Germinal center (tissue), 1 donor: ENCODE measurements around the gene ADAMTS2.

Source experiments
- DNase-seq: peaks from one replicate; pipeline ENCODE4 v3.0.0; 2012; ENCODE audit warnings: mixed read lengths, low spot score

The ADAMTS2 gene

DNA sequence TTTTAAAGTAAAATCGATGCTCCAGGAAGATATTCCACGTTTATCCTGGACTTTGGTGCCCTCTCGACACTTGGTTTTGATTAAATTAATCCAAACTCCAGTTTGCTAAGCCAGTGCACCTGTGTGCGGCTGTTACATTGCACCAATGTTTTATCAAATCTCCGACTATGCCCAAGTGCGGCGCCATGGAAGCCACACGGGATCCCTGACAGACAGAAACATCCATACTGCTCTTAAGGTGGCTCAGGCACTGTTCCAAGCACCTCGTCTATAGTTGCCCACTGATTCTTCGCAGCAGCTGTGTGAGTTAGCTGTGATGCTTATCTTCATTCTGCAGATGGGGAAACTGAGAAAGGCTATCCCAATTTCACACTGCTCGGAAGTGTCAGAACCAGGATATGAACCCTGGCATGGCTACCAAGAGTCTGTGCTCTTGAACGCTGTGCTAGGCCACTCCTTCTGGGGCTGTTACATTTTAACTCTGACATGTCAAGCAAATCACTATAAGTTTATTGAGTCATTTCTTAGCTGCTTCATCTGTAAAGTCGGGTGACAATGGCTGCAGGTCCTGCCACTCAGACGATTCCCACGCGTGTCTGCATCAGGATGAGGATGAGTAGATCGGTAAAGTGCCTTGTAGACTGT lies 113.0 kb downstream of the ADAMTS2 start:
- no peak for DNase-seq

DNA sequence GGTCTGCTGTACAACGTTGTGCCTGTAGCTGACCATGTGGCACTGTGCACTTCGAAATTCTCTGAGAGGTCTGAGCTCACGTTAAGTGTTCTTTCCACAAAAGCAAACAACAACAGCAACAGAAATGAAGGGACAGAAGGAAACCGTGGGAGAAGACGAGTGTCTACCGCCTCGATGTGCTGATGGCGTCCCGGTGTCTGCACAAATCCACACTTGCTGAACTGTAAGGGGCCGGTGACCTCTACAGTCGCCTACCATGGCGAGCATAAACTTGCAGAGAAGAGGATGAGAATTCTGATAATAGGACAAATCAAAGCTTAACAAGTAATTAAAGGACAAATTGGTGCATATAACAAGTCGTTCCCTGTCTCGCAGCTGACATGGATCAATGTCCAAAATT lies 114.0 kb downstream of the ADAMTS2 start:
- DNase-seq: no peak

DNA sequence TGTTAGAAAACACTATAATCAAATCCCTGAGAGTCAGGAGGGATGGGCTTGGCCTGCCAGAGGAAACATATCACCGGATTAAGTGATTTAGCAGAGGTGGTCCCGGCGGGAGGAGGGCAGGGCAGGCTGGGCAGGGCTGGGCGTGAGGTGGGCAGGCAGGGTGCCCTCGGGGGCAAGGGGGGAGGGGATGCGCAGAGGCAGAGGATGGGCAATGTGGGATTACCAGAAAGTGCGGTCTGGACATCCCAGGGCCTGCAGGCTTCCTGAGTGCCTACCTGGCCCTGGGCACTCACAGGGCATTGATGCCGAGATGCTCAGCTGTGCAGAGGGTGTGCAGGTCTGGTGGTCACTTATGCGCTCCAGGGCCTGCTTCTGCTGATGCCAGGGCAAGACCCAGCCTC lies 115.2 kb downstream of the ADAMTS2 start:
- DNase-seq: no peak

DNA sequence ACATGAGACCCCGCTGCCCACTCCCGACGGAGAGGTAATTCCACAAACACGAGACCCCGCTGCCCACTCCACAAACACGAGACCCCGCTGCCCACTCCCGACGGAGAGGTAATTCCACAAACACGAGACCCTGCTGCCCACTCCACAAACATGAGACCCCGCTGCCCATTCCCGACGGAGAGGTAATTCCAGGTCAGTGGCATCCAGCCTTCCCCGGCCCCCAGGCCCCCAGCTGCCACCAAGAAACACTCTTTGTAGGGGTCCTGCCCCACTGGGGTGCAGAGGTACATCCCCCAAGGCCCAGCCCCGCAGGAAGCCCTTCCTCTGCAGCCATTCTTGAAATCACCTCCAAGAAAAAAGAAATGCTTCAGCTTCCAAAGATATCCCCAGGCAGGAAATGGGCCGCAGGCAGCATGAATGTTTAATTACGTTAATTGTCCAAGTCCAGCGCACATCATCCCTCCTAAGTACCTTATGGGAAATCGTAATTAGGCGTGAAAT lies 115.9 kb downstream of the ADAMTS2 start:
- DNase-seq: no peak

DNA sequence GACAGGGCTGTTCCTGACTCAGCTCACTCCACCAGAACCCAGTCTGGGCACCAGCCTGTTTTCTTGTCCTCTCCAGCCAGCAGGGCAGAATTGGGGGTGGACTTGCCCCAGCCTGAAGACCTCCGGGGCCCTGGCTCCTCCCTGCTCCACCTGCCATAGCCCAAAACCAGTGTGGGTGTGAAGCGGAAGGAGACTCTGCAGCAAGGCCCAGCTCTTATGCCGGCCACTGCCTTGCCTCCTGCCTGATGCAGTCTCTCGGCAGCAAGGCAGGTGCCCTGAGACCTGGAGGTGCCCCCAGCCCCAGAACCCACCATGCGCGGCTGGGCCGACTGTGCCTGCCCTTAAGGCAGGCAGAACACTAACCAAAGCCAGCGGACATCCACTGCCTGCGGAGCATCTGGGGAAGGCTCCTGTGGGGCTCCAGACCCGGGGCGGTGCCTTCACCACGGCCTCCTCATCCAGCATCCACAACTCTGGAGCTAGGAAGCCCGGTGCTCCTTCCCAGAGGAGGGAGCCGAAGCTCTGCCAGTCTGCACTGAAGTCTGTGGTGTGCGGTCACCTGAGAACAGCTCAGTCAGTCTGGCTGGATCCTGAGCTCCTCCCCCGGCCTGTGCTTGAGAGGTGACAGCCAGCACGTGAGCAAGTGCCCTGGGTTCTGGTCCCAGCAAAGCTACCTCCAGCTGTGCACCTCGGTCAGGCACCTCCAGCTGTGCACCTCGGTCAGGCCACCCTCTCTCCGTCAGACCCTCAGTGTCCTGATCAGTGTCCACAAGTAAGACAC lies 116.7 kb downstream of the ADAMTS2 start:
- no peak for DNase-seq

DNA sequence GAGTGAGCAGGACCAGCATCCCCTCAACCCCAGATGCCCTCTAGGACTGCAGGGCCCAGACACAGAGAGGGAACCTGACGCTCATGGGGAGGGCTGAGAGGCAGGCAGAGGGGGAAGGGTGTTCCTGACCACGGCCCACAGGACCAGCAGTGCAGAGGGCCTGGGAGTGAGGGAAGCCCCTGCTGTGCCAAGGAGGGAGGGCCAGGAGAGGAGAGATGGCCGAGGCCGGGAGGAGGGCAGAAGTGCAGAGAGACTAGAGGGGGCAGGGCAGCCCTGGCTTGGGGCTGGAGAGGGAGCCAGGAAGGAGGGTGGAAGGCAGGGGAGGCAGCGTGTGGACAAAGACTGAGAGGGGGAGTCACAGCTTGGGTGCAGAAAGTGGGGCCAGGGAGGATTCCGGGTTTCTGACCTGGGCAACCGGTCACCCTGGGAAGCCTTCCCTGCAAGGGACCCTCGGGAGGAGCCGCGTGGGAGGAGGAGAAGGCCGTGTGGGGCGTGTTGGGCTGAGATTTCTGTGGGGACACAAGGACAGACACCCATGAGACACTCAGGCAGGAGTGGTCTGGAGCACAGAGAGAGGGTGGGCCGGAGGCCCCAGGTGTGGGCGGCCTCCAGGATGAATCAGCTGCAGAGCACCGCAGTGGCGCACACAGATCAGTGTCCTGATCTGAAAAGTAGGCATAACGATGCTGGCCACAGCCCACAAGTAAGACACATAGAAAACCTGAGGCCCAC lies 117.5 kb downstream of the ADAMTS2 start:
- DNase-seq: no peak

DNA sequence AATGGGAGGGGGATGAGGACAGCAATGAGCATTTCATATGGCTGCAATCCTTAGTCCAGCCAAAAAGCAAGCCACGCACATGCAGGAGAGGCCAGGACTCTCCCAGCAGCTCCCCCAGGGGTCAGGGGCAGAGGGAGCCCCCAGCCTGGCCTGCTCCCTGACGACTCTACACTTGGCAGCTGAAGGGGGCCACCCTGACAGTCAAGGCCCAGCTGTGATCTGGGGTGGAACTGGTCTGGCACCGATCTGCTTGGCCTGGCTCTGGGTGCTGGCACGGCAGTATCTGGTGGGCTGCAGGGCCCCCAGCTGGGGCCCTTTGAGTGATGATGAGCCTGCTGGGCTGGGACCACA lies 118.1 kb downstream of the ADAMTS2 start:
- DNase-seq: no peak

DNA sequence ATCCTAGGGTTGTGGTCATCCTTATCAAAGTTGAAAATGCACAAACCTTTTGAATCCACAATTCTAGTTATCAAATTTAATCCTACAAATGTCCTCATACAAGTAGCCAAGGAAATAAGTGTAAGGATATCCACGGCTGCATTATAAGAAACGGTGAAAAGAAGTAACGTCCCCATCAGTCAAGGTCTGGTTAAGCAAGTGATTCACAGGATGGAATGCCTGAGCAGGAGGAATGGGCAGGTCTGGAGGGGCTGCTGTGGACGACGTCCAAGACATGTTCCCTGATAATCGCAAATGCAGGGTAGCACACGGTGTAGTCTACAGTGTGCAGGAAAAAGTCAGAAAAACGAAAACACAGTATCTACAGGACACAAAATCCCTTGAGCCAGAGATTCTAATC lies 118.6 kb downstream of the ADAMTS2 start:
- DNase-seq: no peak

DNA sequence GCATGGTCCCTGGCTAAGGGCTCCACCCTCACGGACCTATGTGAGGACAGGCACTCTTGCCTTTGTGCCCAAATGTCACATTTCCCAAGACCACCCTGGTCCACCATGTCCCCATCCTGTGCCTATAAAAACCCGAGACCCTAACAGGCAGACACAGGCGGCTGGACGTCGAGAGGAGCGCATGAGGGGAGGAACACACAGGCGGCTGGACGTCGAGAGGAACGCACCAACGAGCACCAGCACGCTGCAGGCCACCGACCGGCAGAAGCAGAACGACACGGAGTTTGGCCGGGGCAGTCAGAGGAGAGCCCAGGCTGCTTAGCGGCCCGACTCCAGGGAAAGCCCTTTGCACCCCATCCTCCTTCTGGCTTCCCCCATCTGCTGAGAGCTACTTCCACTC lies 119.9 kb downstream of the ADAMTS2 start:
- no peak for DNase-seq

DNA sequence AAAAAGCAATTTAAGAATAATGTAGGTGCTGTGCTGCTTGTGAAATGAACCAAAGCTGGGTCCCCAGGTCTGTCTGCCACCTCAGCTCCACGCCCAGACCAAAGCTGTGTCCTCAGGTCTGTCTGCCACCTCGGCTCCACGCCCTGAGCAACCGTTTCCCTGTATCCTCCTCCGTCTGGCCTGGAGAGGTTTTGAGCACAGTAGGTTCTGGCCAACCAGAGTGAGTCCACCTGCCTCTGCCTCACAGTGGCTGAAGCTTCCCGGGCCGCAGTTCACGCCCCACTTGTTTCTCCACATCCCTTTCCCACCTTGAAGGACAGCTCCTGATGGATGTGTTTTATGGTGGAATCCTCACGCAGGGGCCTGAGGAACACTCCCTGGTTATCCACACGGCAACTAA lies 120.5 kb downstream of the ADAMTS2 start:
- no peak for DNase-seq

DNA sequence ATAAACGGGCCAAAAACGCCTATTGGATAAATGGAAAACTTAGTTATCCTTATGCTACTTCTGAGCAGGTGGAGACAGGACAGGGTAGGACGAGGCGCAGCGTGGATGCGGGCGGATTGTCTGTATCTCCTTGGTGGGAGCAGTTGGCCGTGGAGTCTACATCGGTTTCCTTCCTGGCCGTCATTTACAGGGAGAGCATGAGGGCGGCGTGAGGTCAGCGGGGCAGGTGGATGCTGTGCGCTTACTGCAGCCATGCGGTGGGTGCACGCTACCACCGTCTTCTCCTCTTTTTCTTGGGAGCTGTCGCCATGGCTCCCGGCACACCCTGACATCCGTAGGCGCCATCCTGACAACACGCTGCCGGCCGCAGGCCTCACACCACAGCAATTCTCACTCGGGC lies 121.3 kb downstream of the ADAMTS2 start:
- DNase-seq: no peak

DNA sequence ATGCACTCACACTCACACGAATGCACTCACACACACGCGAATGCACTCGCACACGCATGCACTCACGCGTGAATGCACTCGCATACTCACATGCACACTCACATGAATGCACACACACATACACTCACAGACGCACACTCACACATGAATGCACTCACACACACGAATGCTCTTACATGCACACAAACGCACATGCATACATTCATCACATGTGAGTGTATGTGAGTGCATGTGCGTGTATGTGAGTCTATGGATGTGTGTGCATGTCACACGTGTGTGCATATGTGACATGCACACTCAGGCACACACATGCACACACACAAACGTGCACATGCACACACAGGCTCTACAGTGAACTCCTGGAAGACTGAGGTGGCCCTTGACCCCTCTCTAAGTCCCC lies 121.7 kb downstream of the ADAMTS2 start:
- no peak for DNase-seq

DNA sequence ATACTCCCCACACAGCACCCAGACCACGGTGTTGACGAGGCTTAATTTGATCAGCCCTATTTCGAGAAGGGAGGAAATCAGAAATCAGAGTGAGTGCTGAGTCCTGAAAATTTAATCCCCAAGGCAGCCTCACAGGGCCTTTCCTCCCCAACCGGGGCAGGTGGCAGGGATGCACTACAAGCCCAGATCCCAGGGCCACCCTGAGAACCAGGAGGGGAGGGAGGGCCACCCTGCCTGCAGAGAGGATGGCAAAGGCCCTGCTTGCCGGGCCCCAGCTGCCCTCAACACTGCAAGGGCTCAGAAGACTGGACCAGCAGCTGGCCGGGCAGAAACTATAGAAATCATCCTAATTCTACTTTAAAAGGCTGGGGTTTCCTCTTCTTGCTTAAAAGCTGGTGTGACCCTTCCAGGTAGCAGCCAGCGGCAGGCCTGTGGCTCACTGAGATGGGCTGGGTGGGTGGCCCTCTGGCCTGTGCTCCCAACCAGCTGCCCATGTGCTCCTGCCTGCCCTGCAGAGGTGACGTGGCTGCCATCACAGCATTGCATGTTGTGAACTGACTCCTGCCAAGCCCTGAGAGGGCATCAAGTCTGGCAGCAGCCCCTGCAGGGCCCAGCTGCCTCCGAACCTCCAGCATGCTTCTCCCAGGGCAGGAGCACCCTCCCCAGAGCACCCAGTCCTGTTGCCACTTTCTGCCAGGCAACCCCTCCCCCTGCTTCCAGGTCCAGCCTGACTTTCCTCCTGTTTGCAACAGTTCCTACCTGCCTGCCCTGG lies 122.8 kb downstream of the ADAMTS2 start:
- DNase-seq: no peak

DNA sequence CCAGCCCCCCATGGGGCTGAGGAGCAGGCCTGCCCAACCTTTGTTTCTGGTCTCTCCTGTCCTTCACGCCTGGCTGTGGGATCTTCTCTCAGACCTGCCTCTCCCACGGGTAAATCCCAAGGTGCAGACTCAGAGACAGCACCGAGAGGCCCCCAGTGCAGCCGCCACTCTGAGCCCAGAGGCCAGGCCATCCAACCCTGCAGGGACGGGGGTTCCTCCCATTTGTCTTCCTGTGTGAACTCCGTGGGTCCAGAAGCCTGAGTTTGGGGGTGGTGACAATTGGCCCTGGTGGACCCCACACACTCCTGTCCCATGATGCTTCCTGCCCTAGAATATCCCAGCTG lies 123.4 kb downstream of the ADAMTS2 start:
- no peak for DNase-seq

DNA sequence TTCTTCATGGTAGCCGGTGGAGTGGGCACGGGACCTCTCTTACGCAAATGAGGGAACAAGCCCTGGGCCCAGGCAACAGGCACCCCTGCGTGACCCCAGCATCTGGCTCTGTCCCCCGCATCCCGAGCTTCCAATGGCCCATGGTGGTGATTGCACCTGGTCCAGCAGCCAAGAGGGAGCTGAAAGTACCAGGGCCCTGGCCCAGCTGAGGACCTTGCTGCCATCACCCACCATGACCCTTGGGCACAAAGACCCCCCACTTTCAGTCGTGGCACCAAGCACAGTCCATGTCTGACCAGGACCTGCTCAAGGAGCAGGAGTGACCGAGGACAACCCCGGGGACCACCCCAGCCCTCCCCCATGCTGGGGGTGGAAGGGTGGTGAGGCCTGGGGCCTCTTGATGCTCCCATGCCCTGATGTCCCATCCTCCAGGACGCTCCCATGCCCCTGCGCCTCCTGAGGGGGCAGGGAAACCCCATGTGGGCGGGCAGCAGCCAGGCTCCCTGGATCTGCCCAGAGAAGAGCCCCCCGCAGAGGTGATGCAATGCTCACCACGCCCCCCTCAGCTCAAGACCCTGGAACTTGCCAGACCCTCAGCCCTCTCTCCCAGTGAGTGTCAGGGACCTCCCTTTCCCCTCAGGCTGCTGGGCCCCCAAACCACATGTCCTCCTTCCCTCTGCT lies 123.9 kb downstream of the ADAMTS2 start:
- DNase-seq: no peak

DNA sequence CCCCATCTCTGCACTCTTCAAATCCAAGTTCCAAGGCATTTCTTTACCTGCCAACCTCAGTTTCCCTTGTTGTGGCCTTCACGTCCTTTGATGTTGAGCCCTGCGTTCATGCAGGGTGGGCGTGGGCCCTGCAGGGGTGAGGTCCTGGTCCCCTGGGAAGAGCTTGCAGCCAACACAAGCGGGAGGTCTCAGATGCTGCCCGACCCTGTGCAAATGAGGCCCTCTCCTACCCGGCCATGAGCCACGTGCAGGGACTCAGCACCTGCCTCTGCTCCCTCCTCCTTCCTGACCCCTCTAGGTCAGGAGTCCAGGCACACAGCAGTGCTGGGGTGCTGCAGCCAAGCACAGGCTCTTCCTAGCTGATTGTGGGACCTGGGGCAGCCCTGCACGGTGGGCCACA lies 124.5 kb downstream of the ADAMTS2 start:
- no peak for DNase-seq

DNA sequence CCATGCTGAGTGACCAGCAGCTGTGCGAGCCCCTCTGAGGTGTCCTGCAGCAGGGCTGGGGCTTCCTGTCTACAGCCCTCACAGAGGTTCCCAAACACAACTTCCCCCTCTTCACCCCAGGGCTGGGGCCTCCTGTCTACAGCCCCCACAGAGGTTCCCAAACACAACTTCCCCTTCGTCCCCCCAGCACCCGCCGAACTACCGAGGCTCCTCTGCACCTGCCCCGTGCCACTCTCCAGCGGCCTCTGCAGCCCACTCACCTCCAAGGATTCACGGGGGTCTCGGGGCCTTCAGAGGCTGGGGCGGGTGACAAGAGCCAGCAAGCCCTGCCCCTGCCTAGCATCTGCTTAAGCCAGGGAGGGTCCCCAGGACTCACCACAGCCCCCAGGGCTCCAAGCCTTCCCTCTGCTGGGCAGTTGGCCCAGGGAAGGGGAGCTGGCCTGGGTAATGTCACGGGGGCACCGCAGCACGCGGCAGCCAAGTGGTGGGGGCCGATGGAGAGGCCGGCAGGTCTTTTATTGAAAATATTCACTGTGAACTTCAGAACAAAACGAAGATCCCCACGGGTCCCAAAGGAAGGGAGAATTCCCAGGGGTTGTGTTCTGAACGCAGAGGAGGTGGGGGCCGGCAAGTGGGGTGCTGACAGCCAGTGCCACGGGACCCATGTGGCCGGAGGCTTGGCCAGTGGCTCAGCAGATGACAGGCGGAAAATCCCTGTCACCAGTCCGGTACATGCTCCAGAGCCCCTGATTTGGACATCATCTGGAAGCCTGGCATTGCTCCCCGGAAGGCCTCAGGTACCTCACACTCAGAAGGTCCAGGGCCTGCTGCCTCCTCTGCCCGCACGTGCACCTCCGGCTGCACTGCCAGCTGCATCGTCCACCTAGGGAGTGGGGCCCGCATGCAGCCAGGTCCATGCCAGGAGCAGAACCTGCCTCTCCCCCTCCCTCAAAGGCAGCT lies 125.3 kb downstream of the ADAMTS2 start:
- no peak for DNase-seq

DNA sequence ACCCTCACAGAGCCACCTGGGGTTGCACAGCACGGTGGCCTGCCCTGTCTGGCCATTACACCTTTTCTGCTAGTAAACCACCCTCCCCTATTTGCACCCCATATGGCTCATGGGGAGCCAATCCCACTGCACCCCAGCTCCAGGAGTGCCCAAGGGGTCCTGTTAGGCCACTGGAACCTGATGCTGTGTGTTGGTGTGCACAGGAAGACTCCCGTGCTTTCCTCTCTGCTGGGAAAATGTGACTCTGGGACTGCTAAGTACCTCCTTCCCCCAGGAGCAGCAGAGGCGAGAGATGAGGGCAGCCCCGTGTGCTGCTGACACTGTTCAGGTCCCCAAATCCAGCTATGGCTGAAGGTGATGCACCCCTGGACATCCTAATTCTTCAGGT lies 126.3 kb downstream of the ADAMTS2 start:
- no peak for DNase-seq

DNA sequence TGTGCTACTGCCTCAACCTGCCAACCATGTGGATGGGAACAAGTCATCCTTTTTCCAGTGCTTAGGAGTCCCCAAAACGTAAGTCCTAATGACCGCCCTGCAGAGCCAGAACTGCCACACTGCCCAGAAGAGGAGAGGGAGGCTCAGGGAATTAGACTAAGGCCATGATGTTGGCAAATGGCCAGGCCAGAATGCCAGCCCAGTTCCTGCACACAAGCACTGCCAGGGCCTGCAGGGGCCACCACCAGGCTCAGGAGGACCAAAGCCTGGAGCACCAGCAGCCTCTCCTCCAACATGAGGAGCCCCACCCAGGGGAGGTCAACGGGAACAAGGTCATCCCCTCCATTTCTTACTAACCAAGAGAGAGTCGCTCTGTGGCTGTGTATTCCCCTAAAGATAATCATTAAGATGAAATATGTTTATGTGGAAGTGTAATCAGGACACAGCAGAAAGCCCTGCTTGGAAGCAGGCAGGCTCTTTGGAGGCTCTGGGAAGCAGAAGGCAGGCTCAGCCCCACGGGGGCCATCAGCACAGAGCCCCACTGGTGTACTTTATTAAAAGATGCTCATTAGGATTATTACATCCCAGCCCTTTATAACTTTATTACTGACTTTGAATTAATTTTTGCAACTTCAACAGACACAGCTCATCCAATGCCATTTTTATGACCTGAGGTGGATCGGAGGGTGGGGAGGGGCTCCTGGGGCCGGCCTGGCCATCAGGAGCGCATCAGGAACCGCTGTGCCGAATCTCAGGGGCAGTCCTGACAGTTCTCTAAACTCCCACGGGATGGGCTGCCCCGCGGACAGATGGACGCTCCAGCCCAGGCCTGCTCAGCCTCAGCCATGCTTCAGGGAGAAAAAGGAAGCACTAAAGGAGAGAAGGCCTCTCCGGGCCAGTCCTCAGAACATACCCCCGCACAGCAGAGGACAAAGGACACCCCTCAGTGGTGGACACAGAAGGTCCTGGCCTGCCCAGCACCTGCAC lies 127.0 kb downstream of the ADAMTS2 start:
- no peak for DNase-seq

DNA sequence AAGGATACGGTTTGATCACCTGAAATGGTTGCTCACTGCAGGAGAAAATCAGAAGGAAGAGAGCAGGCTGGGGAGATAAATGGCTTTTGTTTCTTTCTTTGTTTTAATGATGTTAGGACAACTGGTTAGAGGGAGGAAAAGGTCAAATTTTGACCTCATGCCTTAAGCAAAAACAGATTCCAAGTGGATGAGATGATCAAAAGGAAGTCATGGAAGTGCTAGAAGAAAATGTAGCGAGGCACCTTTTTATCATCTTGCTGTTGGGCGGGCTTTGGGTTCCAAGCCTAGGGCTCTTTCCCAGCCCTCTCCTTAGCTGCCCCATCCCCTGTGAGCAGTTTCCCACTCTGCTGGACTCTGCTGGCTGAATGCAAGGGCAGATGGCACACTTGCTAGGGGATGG lies 127.9 kb downstream of the ADAMTS2 start:
- DNase-seq: no peak
